ENCODE measurements around the gene SCN11A. TPM values are rescaled to one million over a fixed set of nuclear protein-coding genes. Genes with fewer than 3 reads are reported as not detected.

The SCN11A gene
- total and polyA plus RNA-seq, 2 of the 13 experiments (the other 11 are each of a cell fraction or from before 2014, with no cell fraction given): 0.02 to 0.11 TPM

DNA sequence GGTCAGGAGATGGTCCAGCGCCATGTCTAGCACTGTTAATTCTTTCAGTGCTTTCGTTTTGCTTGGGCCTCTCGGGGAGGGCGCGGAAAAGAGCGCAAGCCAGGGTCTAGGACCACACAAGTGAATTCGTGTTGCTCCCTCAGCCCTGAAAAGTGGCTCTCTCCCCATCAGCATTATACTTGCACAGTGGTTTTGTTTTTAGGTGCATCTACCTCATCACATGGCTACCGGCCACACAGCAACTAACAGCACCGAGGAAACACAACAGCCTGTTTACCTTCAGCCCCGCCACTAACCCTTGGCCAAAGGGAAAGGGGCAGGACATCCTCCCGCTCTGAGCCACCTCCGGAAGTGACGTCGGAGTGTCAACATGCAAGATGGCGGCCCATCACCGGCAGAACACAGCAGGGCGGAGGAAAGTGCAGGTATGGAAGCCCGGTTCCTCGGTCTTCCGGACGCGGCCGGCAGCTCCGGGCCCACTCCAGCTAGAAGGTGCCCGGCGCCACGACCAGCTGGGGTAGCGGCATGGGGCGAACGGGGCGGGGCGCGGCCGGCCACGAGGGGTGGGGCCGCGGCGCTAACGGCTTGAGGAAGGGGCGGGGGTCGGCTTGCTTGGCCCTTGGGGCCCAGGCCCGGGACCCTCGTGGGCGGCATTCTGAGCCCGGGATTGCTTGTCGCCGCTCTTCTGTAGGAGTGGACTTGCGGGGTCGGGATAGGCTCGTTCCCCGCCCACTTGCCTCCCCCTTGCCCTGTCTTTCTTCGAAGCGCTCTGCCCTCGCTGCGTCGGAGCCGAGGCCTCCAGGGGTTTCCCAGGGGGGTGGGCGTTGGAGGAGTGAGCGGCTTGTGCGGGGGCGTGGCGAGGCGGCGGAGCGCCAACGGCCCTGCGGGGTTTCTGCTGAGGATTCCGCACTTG lies at the start of gene SCN11A, which contains the start of gene WDR48 (continued):
- TF ChIP-seq LBX2 (CRISPR knock-in tag; IDR thresholded peaks at IDR 0.05; ENCODE audit: borderline replicate concordance) (no peak), ZNF251 (CRISPR knock-in tag; IDR thresholded peaks at IDR 0.05) (peak; percentile 62; the same call in 1 of the 2 replicates), KIAA2018 (CRISPR knock-in tag; IDR thresholded peaks at IDR 0.05; ENCODE audit: borderline replicate concordance) (no peak), ZNF33A (CRISPR knock-in tag; IDR thresholded peaks at IDR 0.05; ENCODE audit: borderline replicate concordance) (no peak), HDAC6 (IDR thresholded peaks at IDR 0.05; ENCODE audit: low read depth, low read length) (no peak), KLF15 (CRISPR knock-in tag; IDR thresholded peaks at IDR 0.05; ENCODE audit: borderline replicate concordance) (no peak), TARDBP (CRISPR knock-in tag; IDR thresholded peaks at IDR 0.05) (peak; percentile 65; the same call in 1 of the 2 replicates), NR2F6 (IDR thresholded peaks at IDR 0.05) (no peak), NR2F6 (CRISPR knock-in tag; IDR thresholded peaks at IDR 0.05) (peak; percentile 46; the same call in 1 of the 2 replicates), YEATS2 (CRISPR knock-in tag; IDR thresholded peaks at IDR 0.05; ENCODE audit: borderline replicate concordance) (peak; percentile 88; the same call in 1 of the 2 replicates), POLR2AphosphoS5 (IDR thresholded peaks at IDR 0.05; ENCODE audit: low read depth, low read length) (peak; percentile 99), KLF11 (CRISPR knock-in tag; IDR thresholded peaks at IDR 0.05) (no peak; the same call in 1 of the 2 replicates)
- TF ChIP-seq, protein P1, sequence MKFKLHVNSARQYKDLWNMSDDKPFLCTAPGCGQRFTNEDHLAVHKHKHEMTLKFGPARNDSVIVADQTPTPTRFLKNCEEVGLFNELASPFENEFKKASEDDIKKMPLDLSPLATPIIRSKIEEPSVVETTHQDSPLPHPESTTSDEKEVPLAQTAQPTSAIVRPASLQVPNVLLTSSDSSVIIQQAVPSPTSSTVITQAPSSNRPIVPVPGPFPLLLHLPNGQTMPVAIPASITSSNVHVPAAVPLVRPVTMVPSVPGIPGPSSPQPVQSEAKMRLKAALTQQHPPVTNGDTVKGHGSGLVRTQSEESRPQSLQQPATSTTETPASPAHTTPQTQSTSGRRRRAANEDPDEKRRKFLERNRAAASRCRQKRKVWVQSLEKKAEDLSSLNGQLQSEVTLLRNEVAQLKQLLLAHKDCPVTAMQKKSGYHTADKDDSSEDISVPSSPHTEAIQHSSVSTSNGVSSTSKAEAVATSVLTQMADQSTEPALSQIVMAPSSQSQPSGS (CRISPR knock-in tag; IDR thresholded peaks at IDR 0.05): peak; percentile 66; the same call in 1 of the 2 replicates
- TF ChIP-seq, protein P2, sequence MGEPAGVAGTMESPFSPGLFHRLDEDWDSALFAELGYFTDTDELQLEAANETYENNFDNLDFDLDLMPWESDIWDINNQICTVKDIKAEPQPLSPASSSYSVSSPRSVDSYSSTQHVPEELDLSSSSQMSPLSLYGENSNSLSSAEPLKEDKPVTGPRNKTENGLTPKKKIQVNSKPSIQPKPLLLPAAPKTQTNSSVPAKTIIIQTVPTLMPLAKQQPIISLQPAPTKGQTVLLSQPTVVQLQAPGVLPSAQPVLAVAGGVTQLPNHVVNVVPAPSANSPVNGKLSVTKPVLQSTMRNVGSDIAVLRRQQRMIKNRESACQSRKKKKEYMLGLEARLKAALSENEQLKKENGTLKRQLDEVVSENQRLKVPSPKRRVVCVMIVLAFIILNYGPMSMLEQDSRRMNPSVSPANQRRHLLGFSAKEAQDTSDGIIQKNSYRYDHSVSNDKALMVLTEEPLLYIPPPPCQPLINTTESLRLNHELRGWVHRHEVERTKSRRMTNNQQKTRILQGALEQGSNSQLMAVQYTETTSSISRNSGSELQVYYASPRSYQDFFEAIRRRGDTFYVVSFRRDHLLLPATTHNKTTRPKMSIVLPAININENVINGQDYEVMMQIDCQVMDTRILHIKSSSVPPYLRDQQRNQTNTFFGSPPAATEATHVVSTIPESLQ (CRISPR knock-in tag; conservative IDR thresholded peaks at IDR 0.05): no peak
- TF ChIP-seq, protein P3, sequence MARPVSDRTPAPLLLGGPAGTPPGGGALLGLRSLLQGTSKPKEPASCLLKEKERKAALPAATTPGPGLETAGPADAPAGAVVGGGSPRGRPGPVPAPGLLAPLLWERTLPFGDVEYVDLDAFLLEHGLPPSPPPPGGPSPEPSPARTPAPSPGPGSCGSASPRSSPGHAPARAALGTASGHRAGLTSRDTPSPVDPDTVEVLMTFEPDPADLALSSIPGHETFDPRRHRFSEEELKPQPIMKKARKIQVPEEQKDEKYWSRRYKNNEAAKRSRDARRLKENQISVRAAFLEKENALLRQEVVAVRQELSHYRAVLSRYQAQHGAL (CRISPR knock-in tag; IDR thresholded peaks at IDR 0.05; ENCODE audit: not compliant biosample characterization): peak; percentile 6
